ENCODE data around the gene BIN1. TPM values are rescaled to one million over a fixed set of nuclear protein-coding genes. Genes with fewer than 3 reads are reported as not detected.

BIN1 gene
- total RNA-seq = 71.6 TPM

GRCh38 chr2:127106991-127107621, at the start of gene BIN1:
Gene BIN1 (minus strand): TSS chr2:127107154. CDS start chr2:127106943, 211 bp downstream.
- no peaks in the 10 kb centered on the region for H3K36me3 ChIP-seq
- peak; percentile 48 to 84 for DNase-seq (ENCODE audit: low spot score in 2 of 2)
- no peaks in the 10 kb centered on the region for H3K27me3 ChIP-seq
- intact Hi-C loops (cut with DNase I) = loop anchor here (1.0 kb wide), 1 partner anchor 42 kb away; no protein-coding TSS in a partner anchor
- no peak for TF ChIP-seq CTCF (IDR thresholded peaks at IDR 0.05)
- H3K9me3 ChIP-seq = no peaks in the 10 kb centered on the region
- peak within 1 kb of the TSS; percentile 64 to 67 for H3K27ac ChIP-seq
- H3K4me3 ChIP-seq = peak within 1 kb of the TSS; percentile 74 to 78
- no peaks in the 10 kb centered on the region for H3K4me1 ChIP-seq

GRCh38 chr2:127155947-127156346, 49.0 kb upstream of the BIN1 start:
- no peaks in the 10 kb centered on the region for H3K9me3 ChIP-seq

GRCh38 chr2:127155028-127155581, 48.2 kb upstream of the BIN1 start:
- no peak for DNase-seq (ENCODE audit: low spot score in 2 of 2)
- TF ChIP-seq CTCF (IDR thresholded peaks at IDR 0.05) = no peak

More at GRCh38 chr2:127155947-127156346, 49.0 kb upstream of the BIN1 start:
- TF ChIP-seq CTCF (IDR thresholded peaks at IDR 0.05) = no peak
- Histone ChIP-seq H3K27ac (no peak overlapping the region), H3K4me3 (no peak overlapping the region), H3K27me3 (no peaks in the 10 kb centered on the region), H3K4me1 (no peaks in the 10 kb centered on the region), H3K36me3 (no peaks in the 10 kb centered on the region)
- DNase-seq (ENCODE audit: low spot score in 2 of 2) = no peak
- intact Hi-C loops (cut with DNase I) = no loop called here

GRCh38 chr2:127154396-127154795, 47.4 kb upstream of the BIN1 start:
- TF ChIP-seq CTCF (IDR thresholded peaks at IDR 0.05) = no peak

More at GRCh38 chr2:127155028-127155581, 48.2 kb upstream of the BIN1 start:
- Histone ChIP-seq H3K4me3 (no peak overlapping the region), H3K27ac (no peak overlapping the region), H3K36me3 (no peaks in the 10 kb centered on the region), H3K9me3 (no peaks in the 10 kb centered on the region), H3K4me1 (no peaks in the 10 kb centered on the region), H3K27me3 (no peaks in the 10 kb centered on the region)
- intact Hi-C loops (cut with DNase I) = no loop called here

GRCh38 chr2:127153691-127154158, 46.8 kb upstream of the BIN1 start:
- TF ChIP-seq CTCF (IDR thresholded peaks at IDR 0.05) = no peak
- H3K27ac ChIP-seq = no peak overlapping the region
- no peaks in the 10 kb centered on the region for H3K9me3 ChIP-seq
- no peaks in the 10 kb centered on the region for H3K27me3 ChIP-seq
- H3K36me3 ChIP-seq = no peaks in the 10 kb centered on the region
- intact Hi-C loops (cut with DNase I) = no loop called here
- no peaks in the 10 kb centered on the region for H3K4me1 ChIP-seq
- DNase-seq (ENCODE audit: low spot score in 2 of 2) = no peak
- no peak overlapping the region for H3K4me3 ChIP-seq

More at GRCh38 chr2:127154396-127154795, 47.4 kb upstream of the BIN1 start:
- H3K4me1 ChIP-seq = no peaks in the 10 kb centered on the region
- no peaks in the 10 kb centered on the region for H3K36me3 ChIP-seq
- no peak for DNase-seq (ENCODE audit: low spot score in 2 of 2)
- H3K27me3 ChIP-seq = no peaks in the 10 kb centered on the region
- no peak overlapping the region for H3K4me3 ChIP-seq
- intact Hi-C loops (cut with DNase I) = no loop called here
- no peak overlapping the region for H3K27ac ChIP-seq
- H3K9me3 ChIP-seq = no peaks in the 10 kb centered on the region

All from ascending aorta (tissue), 2 donors.